Measurements from ENCODE around the gene SFXN1.

Gene SFXN1

GRCh38 chr5:175469916-175470315, 8.4 kb upstream of the SFXN1 start:
- no peak for DNase-seq (ENCODE audit: low read depth)
- H3K4me3 ChIP-seq (ENCODE audit: low read depth, low read length): no peak overlapping the region
- TF ChIP-seq CTCF (IDR thresholded peaks at IDR 0.05; ENCODE audit: low read depth, low read length, missing control alignments): no peak

- H3K4me3 ChIP-seq (ENCODE audit: low read depth, low read length): no peak overlapping the region
- no peak for DNase-seq (ENCODE audit: low read depth)
- no peak for TF ChIP-seq CTCF (IDR thresholded peaks at IDR 0.05; ENCODE audit: low read depth, low read length, missing control alignments)
These were observed 7.6 kb upstream of the SFXN1 start for GRCh38 chr5:175470781-175471180.

- no peak overlapping the region for H3K4me3 ChIP-seq (ENCODE audit: low read depth, low read length)
- no peak for DNase-seq (ENCODE audit: low read depth)
- no peak for TF ChIP-seq CTCF (IDR thresholded peaks at IDR 0.05; ENCODE audit: low read depth, low read length, missing control alignments)
These were observed 7.2 kb upstream of the SFXN1 start for GRCh38 chr5:175471196-175471595.

GRCh38 chr5:175471628-175472027, 6.7 kb upstream of the SFXN1 start:
- no peak overlapping the region for H3K4me3 ChIP-seq (ENCODE audit: low read depth, low read length)
- no peak for DNase-seq (ENCODE audit: low read depth)
- TF ChIP-seq CTCF (IDR thresholded peaks at IDR 0.05; ENCODE audit: low read depth, low read length, missing control alignments): no peak

- H3K4me3 ChIP-seq (ENCODE audit: low read depth, low read length): no peak overlapping the region
- TF ChIP-seq CTCF (IDR thresholded peaks at IDR 0.05; ENCODE audit: low read depth, low read length, missing control alignments): no peak
- DNase-seq (ENCODE audit: low read depth): no peak
These were observed 6.0 kb upstream of the SFXN1 start for GRCh38 chr5:175472378-175472777.

- no peak overlapping the region for H3K4me3 ChIP-seq (ENCODE audit: low read depth, low read length)
- no peak for DNase-seq (ENCODE audit: low read depth)
- no peak for TF ChIP-seq CTCF (IDR thresholded peaks at IDR 0.05; ENCODE audit: low read depth, low read length, missing control alignments)
These were observed 3.1 kb upstream of the SFXN1 start for GRCh38 chr5:175475248-175475647.

GRCh38 chr5:175477440-175477839, 920 bp upstream of the SFXN1 start:
- no peak overlapping the region for H3K4me3 ChIP-seq (ENCODE audit: low read depth, low read length)
- TF ChIP-seq CTCF (IDR thresholded peaks at IDR 0.05; ENCODE audit: low read depth, low read length, missing control alignments): no peak
- no peak for DNase-seq (ENCODE audit: low read depth)

All from GM12864 (cell line).